Osteoblast (primary cell): ENCODE data around the gene SUMO4. TPM values are rescaled to one million over a fixed set of nuclear protein-coding genes. Genes with fewer than 3 reads are reported as not detected.

Experiments used
- DNase-seq: peaks from one replicate; pipeline ENCODE4 v3.0.0; 2011; ENCODE audit warnings: low spot score, mixed read lengths; ENCODE audit not compliant: insufficient read length; ENCODE audit errors: missing footprints
- H2AFZ ChIP-seq: 2 replicates; pipeline ENCODE4 v1.6.0; 2011; ENCODE audit warnings: mild to moderate bottlenecking, low read length
- H3K27ac ChIP-seq: 2 replicates; pipeline ENCODE4 v1.5.1; 2011; ENCODE audit warnings: mild to moderate bottlenecking, low read depth, low read length, moderate library complexity
- H3K27me3 ChIP-seq: 2 replicates; pipeline ENCODE4 v1.6.0; 2012; ENCODE audit warnings: mild to moderate bottlenecking, control low read depth, inconsistent platforms, low read length, moderate library complexity; ENCODE audit not compliant: insufficient read depth
- H3K36me3 ChIP-seq: 2 replicates; pipeline ENCODE4 v1.5.1; 2011; ENCODE audit warnings: mild to moderate bottlenecking, low read length, control low read depth, moderate library complexity; ENCODE audit not compliant: insufficient read depth
- H3K4me1 ChIP-seq: 2 replicates; pipeline ENCODE4 v1.5.1; 2011; ENCODE audit warnings: mild to moderate bottlenecking, low read length, control low read depth, moderate library complexity; ENCODE audit not compliant: insufficient read depth
- H3K4me2 ChIP-seq: 2 replicates; pipeline ENCODE4 v1.6.0; 2011; ENCODE audit warnings: mild to moderate bottlenecking, low read length; ENCODE audit not compliant: insufficient read depth
- H3K4me3 ChIP-seq: fragments of 200-600 bp; sonication (generic); 3 replicates; pipeline ENCODE4 v1.5.1; 2012; ENCODE audit warnings: mild to moderate bottlenecking, low read length, inconsistent platforms; ENCODE audit not compliant: insufficient read depth
- H3K79me2 ChIP-seq: 2 replicates; pipeline ENCODE4 v1.6.0; 2012; ENCODE audit warnings: mild to moderate bottlenecking, low read length, control low read depth, inconsistent platforms; ENCODE audit not compliant: insufficient read depth
- H3K9me3 ChIP-seq: 2 replicates; pipeline ENCODE4 v1.5.1; 2011; ENCODE audit warnings: low read depth, low read length, control low read depth
- H4K20me1 ChIP-seq: 2 replicates; pipeline ENCODE4 v1.6.0; 2012; ENCODE audit warnings: mild to moderate bottlenecking, low read length, control low read depth; ENCODE audit not compliant: insufficient read depth
- total RNA-seq: library from RNA; depleted of rRNA; stranded (reverse); fragments of >200 nt; gene quantifications from 2 replicates; pipeline ENCODE4 v1.2.3, GENCODE V29; 2012
- TF ChIP-seq, protein P1 (sequence below): IDR thresholded peaks from 2 replicates; pipeline ENCODE4 v1.5.1; 2011; ENCODE audit warnings: mild to moderate bottlenecking, low read depth, low read length, moderate library complexity; ENCODE audit errors: extremely low read depth

The SUMO4 gene
- total RNA-seq, 1 donor: 3.6 TPM

- Histone ChIP-seq H4K20me1 (no peaks in the 10 kb centered on the region), H3K79me2 (no peaks in the 10 kb centered on the region), H3K36me3 (peaks cover 40% of the 10 kb centered on the region), H3K9me3 (no peaks in the 10 kb centered on the region), H3K4me1 (no peaks in the 10 kb centered on the region), H3K27ac (no peak overlapping the region), H3K4me2 (no peak overlapping the region), H3K27me3 (no peaks in the 10 kb centered on the region), H2AFZ (no peak overlapping the region), H3K4me3 (no peak overlapping the region)
- TF ChIP-seq, protein P1, sequence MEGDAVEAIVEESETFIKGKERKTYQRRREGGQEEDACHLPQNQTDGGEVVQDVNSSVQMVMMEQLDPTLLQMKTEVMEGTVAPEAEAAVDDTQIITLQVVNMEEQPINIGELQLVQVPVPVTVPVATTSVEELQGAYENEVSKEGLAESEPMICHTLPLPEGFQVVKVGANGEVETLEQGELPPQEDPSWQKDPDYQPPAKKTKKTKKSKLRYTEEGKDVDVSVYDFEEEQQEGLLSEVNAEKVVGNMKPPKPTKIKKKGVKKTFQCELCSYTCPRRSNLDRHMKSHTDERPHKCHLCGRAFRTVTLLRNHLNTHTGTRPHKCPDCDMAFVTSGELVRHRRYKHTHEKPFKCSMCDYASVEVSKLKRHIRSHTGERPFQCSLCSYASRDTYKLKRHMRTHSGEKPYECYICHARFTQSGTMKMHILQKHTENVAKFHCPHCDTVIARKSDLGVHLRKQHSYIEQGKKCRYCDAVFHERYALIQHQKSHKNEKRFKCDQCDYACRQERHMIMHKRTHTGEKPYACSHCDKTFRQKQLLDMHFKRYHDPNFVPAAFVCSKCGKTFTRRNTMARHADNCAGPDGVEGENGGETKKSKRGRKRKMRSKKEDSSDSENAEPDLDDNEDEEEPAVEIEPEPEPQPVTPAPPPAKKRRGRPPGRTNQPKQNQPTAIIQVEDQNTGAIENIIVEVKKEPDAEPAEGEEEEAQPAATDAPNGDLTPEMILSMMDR: no peak
- DNase-seq: no peak
These were observed 6.0 kb downstream of the SUMO4 start for GRCh38 chr6:149405823-149406765.

DNA sequence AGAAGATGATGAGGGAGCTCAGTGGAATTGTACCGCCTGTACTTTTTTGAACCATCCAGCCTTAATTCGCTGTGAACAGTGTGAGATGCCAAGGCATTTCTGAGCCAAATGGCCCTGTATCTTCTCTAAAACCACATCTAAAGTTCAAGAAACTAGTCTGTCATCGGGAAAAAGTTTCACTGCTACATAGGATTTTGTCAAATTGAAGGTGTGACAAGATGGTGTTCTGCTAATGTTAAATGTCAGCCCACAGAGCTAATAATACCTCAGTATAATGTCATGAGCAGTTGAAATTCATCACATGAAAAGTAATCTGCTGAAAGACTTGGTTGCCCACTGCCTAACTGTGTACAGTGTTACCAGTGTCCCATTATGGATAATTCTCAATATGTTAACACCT lies 9.6 kb downstream of the SUMO4 start:
- H3K4me3 ChIP-seq: no peak overlapping the region
- DNase-seq: no peak
- H2AFZ ChIP-seq: no peak overlapping the region
- H3K36me3 ChIP-seq: peaks cover 27% of the 10 kb centered on the region
- H3K4me2 ChIP-seq: no peak overlapping the region
- H3K9me3 ChIP-seq: no peaks in the 10 kb centered on the region
- no peak overlapping the region for H3K27ac ChIP-seq
- H3K27me3 ChIP-seq: no peaks in the 10 kb centered on the region
- TF ChIP-seq, protein P1: no peak
- no peaks in the 10 kb centered on the region for H3K79me2 ChIP-seq
- H3K4me1 ChIP-seq: no peaks in the 10 kb centered on the region
- no peaks in the 10 kb centered on the region for H4K20me1 ChIP-seq

DNA sequence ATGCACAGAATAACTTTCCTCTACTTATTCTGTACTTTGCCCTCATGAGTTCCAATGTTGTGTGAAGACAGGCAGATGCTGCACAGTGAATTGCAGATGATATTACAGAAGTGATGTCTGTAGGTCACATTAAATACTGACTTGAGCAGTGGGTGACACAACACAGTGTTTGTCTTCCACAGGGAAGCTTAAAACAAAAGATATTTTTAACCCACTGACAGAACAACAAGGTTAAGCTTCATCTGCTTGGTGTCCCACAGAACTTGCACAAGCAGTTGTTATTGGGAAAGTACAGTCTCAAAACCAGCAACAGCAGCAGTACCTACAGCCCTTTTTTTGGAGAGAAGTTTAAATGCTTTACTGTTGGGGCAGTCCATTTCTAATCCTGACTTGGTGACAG lies 10.5 kb downstream of the SUMO4 start:
- no peaks in the 10 kb centered on the region for H3K9me3 ChIP-seq
- no peaks in the 10 kb centered on the region for H3K79me2 ChIP-seq
- H3K4me1 ChIP-seq: no peaks in the 10 kb centered on the region
- no peak overlapping the region for H3K27ac ChIP-seq
- DNase-seq: no peak
- H3K4me2 ChIP-seq: no peak overlapping the region
- H4K20me1 ChIP-seq: no peaks in the 10 kb centered on the region
- H2AFZ ChIP-seq: no peak overlapping the region
- no peak overlapping the region for H3K4me3 ChIP-seq
- TF ChIP-seq, protein P1: no peak
- no peaks in the 10 kb centered on the region for H3K27me3 ChIP-seq
- H3K36me3 ChIP-seq: peaks cover 23% of the 10 kb centered on the region

GRCh38 chr6:149414009-149414408 lies 13.9 kb downstream of the SUMO4 start:
- Histone ChIP-seq H3K36me3 (peaks cover 21% of the 10 kb centered on the region), H2AFZ (no peak overlapping the region), H3K27me3 (no peaks in the 10 kb centered on the region), H4K20me1 (no peaks in the 10 kb centered on the region), H3K79me2 (no peaks in the 10 kb centered on the region), H3K4me2 (no peak overlapping the region), H3K9me3 (no peaks in the 10 kb centered on the region), H3K27ac (no peak overlapping the region), H3K4me3 (no peak overlapping the region), H3K4me1 (no peaks in the 10 kb centered on the region)
- TF ChIP-seq, protein P1: no peak
- no peak for DNase-seq
